DMS153 treated with DMSO at 0.1 percent for 48 hours (cell line): ENCODE measurements around the gene PAXIP1.

Source experiments
- DNase-seq: peaks from one replicate; lab custom pipeline; 2025; ENCODE audit not compliant: unreplicated experiment; lab: John Stamatoyannopoulos, UW

PAXIP1 gene

DNA sequence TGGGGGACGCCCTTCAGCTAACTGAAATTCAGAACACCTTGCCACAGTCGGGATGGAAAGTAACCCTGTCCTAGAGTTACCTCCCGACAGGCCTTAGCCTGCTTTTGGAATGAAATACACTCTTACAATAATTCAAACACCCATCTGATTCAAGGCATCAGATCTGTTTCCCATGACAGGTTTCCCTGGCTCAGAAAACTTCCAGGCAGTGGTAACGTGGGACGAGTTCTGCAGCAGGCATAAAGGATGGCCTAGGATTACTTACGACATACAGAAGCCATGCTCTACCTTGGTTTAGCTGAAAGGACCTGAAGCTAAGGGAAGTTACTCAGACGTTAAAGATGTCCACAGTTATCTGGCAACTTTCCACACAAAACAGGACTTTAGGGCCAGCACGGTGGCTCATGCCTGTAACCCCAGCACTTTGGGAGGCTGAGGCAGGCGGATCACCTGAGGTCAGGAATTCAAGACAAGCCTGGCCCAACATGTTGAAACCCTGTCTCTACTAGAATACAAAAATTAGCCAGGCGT is 5.0 kb downstream of the PAXIP1 start:
- no peak for DNase-seq

DNA sequence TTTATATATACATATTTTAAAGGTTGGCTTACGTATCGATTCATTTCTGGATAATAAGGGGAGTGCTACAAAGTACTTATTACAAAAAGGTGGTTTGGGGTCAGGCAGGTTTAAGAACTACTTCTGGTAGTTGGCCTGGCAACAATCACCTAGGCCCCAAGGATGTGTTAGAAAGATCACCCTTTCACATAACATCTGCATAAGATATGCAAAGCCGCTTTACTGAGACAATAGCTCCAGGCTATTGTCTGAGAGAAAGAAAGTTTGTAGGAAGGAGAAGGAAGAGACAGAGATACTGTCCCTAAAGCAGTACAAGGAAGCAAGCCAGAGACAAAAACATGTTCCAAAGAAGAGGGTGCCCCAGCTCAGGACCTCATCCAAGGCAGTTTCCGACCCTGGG is 6.2 kb downstream of the PAXIP1 start:
- DNase-seq, result no peak

DNA sequence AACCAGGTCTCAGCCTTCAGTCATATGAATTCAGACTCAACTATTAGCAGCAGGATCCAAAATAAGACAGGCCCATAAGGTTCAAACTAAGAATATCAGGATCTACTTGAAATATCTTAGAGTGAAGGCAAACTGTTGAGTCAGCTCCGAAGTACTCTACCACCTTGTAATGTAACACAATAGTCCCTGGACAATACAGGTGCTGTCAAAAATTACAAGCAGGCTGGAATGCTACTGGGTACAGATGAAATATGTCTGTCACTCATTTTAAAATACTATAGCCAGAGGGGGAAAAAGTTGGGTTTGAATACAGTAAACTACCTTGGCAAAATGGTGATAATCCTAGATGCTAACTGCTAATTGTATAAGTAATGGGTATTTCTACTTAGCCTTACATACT is 6.8 kb downstream of the PAXIP1 start:
- DNase-seq, result no peak

DNA sequence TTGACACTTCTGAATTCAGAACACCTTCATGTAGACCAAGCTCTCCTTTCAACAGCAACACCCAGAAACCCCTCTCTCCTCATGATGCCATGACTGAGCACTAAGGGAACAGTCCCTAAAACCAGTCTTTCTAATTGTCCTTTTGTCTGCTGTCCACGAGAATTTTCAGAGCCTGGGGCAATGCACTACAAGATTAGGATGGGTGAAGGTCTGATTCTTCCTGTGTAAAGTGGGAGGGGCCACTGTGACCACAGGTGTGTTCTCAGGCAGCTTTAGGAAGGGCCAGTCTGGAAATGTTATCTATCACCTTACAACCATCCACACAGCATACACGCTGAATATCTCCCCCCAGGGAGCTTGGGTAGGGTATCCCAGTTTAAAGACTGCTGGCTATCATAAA is 7.9 kb downstream of the PAXIP1 start:
- DNase-seq, result no peak

DNA sequence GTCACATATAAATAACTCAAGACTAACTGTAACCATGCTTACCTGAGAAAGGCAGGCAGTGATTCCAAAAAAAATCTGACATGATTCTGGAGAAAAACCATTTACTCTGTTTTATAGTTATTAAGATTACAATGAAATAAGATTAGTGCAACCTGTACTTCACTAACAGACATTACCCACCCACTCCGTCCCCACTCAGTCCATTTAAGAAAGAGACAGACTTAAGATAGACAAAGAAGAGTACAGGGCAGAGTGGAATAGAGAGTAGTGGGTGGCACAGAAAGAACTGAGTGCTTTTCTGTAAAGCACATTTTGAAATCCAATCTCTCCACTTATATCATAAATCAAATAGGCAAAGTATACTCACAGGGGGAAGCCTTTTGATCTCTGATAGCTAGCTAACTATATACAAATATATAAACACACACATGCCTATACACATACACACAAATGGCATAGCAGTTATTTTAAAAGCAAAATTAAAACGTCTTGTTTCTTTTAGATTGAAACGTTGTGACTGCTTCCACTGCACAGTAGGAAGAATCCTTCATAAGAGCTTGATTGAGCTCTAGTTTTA is 11.9 kb downstream of the PAXIP1 start:
- DNase-seq, result no peak

DNA sequence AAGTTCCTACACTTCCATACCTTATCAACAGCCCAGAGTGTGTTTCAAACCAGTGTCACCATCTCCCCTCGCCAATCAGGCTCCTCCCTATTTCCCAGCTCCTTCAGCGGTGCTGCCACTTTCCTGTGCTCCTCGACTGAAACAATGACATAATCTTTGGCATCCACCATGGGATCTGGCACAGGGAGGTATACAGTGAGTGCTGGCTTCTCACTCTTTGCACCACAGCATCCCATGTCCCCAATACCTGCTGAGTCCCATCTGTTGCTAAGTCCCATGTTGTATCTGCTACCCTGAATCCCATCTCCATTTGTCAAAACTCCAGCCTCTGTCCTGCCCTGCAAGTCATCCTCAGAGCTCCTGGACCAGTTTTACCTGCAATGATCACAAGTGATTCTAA is 15.4 kb downstream of the PAXIP1 start:
- no peak for DNase-seq

DNA sequence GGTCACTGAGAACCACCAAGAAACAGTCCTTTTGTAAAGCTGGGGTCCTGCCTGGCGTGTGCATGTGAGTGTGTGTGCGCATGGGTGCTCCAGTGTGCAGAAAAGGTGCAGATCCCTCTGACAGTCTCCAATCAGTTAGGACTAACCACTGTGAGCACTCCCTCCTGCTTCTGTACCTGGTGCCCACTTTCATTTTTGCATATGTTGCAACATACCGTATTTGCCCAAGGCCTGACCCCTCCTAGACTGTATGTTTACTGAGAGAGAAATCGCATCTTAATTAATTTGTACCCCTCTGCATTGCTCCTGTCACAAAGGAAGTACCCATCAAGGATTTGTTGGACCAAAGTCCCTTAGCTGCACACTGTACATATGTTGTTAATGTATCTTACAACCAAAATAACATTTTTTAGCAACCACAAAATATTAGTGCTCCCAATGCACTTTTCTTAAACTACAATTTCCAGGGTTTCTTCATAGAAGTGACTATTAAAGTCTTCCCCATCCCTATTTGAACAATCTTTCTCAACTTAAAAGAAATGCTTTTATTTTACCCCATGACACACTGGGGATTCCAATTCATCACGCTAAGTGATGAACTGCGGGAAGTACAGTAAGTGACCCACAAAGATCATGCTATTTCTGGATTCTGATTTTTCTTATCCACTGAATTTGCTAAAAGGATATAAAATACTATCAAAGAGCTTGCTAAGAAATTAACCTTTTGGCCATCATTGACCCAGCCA is 16.6 kb downstream of the PAXIP1 start:
- no peak for DNase-seq

DNA sequence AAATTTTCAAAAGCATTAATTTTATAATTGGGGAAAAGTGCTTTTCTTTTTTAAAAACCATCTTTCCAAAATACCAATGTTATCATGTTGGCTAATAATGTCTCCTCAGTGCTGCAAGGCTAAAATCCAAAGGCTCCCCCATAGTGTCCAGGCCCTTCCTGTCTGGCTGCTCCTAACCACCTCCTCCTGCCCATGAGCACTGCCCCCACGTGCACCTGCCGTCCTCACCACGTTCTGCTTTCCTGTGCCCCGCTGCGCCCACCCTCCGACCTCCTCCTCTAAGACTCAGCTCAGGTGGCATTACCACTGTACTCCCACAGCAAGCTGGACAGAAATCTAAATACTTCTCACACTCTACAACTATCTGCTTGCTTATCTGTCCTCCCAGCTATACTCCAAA is 17.7 kb downstream of the PAXIP1 start:
- no peak for DNase-seq

DNA sequence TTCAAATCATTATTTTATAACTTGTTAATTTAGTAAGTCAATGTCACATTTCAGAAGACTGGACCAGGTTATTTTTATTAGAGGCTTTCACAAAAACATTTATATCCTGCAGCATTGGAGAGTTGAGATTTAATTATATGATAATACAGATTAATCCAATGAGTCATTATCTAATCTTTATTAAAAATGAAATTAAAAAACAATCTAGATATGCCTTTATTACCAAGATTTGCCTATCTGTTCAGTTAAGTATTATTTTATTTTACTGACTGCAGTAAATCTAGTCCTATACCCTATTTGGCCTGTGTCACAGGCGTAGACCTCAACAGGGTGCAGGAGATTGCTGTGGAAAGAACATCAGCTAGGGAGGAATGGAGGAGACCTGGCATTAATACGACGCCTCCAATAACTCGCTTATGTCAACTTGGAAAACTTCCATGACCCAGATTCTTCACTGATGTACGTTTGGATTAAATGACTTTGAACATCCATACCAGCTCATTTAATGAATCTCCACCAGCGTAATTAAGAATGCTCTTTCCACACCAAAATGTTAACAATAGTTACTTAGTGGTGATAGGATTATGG is 18.2 kb downstream of the PAXIP1 start:
- DNase-seq, result no peak

DNA sequence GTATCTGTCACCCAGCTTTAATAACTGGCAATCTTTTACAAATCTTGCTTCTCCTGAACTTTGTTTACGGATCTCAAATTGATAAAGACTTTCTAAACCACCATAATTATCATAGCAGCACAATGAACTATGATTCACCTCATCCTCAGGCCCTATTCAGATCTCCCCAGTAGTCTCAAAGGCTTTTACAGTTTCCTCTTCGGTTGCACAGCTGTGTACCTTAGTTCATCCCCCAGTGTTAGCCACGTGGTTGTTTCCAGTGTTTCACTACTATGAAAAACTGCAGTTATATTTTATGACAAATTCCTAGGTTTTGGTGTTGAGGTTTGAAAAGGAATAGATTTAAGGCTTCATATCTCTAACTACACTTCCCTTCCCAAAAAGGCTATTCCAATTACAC is 24.9 kb downstream of the PAXIP1 start:
- DNase-seq, result no peak

DNA sequence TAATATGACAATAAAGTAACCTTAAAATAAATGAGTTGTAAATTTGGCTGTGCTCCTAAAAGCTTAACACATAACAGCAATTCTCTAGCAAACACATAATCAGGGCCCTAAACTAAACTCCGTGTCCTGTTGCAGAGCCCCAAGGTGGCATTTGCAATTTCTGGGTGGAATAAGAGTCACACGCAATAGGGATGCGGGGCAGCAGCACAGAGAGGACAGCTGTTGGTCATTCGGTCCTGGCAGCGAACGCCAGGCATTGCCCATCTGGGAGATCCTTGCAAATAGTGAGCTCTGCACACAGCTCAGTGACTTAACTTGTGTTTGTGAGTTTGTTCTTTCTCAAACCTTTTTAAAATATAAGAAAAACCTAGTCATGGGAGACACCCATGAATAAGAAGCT is 25.7 kb downstream of the PAXIP1 start:
- DNase-seq, result no peak

DNA sequence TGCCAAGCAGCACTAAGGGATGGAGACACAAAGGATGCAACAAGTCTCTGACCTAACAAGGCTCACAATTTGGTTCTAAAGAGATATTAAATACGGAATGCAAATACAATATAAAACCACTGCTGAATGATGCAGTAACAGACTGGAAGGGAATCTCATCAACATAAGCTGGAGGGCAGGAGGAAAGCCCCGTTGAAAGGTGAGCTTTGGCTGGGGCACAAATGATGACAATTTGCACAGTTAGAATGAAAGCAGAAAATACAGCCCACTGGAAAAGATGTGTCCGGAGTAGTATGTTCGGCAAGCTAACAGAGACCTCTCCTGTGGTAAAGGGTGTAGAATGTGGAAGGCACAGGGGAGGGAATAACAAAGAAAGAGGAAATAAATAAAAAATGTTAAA is 26.1 kb downstream of the PAXIP1 start:
- no peak for DNase-seq

DNA sequence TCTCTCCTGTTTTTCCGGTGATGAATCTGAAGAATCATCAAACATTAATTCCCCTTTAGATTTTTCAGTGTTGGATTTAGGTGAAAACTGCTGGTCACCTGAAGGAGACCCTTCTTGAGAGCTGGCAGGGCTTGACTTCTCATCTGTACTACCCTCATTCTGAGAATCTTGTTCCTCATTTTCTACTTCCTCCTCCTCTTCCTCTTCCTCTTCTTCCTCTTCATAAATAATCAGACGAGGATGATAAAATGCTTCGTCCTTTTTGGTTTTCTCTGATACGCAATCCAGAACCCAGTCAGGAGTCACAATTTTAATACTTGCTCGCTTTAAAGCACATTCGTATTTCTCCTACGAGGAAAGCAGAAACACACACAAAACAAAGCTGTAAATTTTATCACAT is 26.9 kb downstream of the PAXIP1 start:
- DNase-seq, result no peak

DNA sequence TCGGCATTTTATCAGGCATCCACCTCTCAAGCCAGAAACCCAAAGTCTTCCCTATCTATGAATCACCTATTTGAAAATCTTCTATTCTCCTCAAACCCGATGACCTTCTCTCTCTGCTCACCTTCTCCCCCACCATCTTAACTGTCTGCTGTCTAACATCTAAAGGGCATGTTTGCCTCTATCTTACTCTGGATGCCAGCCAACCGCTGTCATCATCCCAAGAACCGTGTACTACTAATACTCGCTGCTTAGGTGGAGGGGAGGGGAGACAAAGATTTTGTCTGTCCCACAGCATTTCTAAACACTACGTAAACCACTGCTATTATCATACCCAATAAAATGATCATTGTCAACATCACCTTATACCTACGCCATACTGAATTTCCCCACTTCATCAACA is 29.5 kb downstream of the PAXIP1 start:
- DNase-seq, result no peak

DNA sequence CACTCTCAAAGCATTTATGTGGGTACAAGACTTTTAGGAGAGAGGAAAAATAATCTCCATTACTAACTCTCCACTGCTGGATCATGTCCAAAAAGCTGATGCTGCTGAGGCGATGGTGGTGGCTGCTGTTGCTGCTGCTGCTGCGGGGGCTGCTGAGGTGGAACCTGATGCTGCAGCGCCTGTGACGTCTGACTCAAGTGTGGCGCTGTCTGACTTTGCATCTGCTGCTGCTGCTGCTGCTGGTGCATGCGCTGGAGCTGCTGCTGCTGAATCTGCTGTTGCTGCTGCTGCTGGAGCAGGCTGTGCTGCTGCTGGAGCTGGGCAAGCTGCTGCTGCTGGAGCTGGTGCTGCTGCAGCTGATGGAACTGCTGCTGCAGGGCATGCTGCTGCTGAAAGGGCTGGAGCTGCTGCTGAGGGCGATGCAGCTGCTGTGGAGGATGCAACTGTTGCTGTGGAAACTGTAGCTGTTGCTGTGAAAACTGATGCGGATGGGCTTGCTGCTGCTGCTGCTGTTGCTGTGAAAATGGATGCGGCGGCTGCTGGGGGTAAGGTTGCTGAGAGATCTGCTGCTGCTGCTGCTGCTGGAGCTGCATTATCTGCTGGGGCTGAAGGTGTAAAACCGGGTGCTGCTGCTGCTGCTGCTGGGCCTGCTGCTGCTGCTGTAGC is 34.5 kb downstream of the PAXIP1 start:
- no peak for DNase-seq

DNA sequence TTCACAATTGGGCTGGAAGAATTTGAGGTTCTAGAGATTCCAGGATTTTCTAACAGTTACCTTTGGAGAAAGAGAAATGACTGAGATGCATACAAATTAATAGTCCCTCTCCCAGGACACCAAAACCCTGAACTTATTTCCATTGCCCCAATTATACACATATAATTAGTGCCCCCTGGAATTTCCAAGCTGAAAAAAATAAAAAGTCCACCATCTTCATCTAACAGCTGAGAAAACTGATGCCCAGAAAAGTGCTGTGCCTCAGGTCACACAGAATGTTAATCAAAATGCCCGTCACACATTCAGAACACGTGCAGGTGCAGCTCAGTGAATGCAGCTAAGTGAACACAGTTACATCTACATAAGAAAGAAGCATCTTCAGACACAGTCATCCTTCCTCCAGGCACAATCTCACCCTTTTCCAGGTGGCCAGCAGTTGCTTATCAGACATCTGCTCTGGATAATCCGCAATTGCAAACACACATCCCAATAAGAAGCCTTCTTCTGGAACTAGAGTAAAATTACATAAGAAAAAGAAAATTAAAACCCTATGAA is 35.4 kb downstream of the PAXIP1 start:
- DNase-seq, result no peak

DNA sequence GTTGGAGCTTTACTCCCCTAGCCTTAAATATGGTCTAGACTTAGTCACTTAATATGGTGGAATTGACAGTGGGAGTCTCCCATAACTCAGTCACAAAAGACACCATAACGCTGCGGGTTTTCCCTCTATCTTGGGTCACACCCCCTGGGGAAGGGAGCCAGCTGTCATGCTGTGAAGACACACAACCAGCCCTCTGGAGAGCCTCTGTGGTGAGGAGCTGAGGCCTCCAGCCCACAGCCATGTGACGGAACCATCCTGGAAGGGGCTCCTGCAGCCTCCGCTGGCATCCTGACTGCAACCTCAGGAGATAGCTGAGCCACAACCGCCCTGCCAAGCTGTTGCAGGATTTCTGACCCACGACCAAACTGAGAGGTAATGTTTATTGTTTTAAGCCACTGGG is 37.9 kb downstream of the PAXIP1 start:
- DNase-seq, result no peak

DNA sequence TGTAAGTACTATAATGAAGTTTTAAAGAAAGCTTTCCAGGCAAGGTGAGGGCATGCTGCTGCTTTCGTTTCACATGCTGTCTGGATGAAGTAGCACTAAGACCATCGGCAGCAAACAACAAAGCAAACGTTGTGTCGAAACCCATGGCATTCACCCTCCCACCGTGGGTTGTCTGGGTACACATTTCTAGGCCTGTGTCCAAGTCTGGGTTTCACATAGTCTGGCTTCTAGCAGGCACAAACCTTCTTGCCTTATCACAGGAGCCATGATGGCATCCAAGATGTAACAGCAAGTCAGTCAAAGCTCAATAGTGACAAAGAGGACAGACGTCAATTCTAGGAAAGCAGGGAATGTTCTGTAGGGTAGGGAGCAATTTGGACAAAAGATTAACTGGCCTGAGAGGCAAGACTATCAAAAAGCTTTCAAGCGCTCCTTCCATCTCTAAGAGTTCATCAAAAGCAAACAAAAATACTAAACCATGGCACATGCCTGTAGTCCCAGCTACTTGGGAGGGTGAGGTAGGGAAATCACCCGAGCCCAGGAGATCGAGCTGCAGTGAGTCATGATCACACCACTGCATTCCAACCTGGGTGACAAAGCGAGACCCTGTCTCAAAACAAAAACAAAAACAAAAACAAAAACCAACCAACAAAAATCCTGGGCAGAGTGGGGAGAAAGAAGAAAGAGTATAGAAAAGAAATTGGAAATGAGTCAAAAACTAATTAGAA is 42.7 kb downstream of the PAXIP1 start:
- DNase-seq, result no peak

DNA sequence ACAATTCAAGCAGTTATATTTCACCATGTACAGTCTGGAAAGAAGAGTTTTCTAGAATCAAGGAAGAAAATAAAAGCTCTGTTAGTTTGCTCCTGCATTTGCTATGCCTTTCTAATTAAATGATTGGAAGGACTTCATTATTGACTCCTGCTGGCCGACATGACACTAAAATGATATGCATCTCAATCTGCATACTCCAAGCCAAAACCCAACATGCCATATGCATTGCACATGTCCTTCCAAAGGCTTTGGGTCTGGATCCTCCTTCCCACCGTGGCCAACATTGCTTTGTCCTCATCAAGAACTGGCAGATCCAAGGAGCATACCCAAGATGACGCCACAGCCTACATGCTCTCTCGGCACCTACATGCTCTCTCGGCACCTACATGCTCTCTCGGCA is 46.5 kb downstream of the PAXIP1 start:
- DNase-seq, result no peak

DNA sequence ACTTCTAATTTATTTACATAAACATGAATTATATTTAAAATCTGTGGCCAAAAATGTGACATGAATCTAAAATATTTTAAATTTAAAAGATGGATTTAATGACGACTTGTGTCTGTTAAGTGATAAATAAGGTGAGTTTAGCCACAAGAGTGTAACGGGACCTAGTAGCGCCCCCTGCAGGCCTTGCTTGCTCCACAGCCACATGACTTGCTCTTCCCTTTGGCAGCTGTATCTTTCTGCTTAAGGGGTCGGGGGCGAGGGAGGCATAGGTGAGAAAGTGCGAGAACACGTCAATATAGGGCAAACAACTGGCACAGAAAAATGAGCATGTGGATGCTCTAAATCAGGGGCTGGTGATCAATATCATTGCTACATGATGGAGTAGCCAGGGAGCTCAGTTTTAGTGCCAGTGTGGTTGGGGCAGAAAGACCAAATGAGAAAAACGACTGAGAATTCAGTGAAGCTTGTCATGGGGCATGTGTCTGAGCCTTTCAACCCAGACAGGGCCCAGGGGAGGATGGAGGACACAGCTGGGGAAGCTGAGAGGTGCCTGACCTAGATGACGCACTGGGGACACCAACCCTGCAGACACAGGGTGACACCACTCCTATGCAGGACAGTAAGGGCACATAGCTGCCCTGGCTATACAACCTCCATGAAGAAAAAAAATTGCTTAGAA is 49.8 kb downstream of the PAXIP1 start:
- DNase-seq, result peak; percentile 6
